ENCODE results near the gene AQP1.

AQP1 gene

DNA sequence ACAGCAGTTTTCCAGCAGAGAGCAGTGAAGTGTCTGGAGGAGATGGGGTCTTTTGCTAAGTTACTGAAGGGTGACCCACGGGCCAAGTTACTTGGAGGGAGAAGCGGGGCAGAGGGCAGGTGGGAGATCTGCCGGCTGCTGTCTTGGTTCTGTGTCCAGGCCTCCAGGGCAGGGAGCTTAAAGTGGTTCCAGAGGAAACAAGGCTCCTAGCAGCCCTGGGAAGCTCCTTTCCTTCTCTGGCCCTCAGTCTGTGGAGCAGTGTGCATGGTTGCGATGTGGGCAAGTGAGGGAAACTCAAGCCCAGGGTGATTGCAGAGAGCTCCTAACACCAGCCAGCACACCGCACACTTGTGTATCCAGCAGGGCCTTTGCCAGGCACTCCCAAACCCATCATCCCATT lies 58.4 kb downstream of the AQP1 start:
- FAIRE-seq (no peak), DNase-seq (ENCODE audit: extremely low spot score, insufficient read length, low read depth) (no peak)

GRCh38 chr7:30970594-30971094 lies 59.0 kb downstream of the AQP1 start:
- FAIRE-seq (no peak), DNase-seq (ENCODE audit: extremely low spot score, insufficient read length, low read depth) (no peak)

DNA sequence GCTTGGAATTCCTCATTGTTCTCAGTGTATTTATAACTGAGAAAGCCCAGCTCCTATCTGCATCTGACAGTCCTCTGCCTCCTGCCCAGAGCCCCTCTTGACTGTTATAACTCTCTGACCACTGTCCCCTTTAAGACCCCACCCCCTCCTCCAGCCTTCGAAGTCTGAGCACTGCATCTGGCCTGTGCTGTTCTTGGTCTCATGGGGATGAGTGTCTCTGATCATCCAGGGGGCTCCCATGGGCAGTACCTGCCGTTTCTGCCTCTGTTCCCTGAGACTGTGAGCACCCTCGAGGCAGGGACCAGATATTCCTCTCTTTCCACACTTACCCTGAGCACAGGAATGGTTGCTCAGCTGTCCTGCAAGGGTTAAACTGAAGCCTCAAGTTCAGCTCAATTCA lies 59.8 kb downstream of the AQP1 start:
- DNase-seq (ENCODE audit: extremely low spot score, insufficient read length, low read depth) (no peak), FAIRE-seq (no peak)

GRCh38 chr7:30971840-30972563 lies 60.3 kb downstream of the AQP1 start:
- no peak for DNase-seq (ENCODE audit: extremely low spot score, insufficient read length, low read depth)
- FAIRE-seq: no peak

DNA sequence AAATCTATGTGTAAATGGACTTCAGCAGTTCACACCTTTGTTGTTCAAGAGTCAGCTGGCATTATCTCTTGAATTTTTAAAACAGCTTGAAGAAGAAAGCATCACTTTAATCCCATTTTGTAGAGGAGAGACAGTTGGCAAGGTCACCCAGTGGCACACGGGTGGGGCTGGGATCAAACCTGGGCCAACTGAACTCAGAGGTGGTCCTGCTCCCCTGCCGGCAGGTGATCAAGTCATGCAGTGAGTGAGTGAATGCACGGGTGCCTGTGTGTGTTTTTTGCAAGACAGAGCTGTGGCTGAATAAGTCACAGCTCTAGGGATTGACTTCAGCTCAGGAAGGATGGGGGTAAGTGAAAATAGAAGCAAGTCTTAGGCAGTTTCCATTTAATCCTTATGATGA lies 61.6 kb downstream of the AQP1 start:
- FAIRE-seq (no peak), DNase-seq (ENCODE audit: extremely low spot score, insufficient read length, low read depth) (no peak)

- DNase-seq (ENCODE audit: extremely low spot score, insufficient read length, low read depth) (no peak), FAIRE-seq (no peak)
Observed at GRCh38 chr7:30973791-30974604, 62.3 kb downstream of the AQP1 start.

DNA sequence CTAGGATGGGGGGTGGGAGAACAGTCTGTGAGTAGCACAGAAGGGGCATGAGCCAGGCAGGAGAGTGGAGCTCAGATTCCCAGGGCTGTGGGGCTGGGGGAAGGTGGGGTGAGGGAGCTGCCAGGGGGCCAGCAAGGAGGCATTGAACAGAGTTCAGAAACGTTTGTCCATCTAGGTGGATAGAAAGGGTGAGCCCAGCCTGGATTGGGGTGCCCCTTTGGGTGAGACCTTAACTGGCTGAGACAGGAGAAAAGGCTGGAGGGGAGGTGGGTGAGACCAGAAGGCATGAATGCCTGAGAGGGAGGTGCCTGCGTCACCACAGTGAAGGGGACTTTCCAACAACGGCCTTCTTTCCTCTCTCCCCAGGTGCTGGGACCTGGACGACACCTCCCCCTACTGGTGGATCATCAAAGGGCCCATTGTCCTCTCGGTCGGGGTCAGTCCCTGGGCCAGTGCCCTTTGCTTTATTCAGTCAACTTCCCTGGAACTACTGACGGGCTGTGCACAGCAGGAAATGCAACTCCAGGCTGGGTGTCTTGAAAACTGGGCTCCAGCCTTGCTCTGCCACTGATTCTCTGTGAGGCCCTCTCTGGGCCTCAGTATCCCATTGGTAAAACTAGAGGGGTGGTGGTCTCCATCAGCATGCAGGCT lies 63.1 kb downstream of the AQP1 start:
- FAIRE-seq: peak; percentile 96
- DNase-seq (ENCODE audit: extremely low spot score, insufficient read length, low read depth): peak; percentile 76

Data from GM18507 (cell line).